ENCODE data around the gene STXBP2.
A peak's percentile ranks its signal among the peaks of the same experiment; 100 is the strongest.

STXBP2 gene

GRCh38 chr19:7657131-7657751 is 20.3 kb downstream of the STXBP2 start:
- peak; percentile 25 to 80 for DNase-seq

- peak; percentile 69 to 73 for DNase-seq
Observed at GRCh38 chr19:7658219-7658686, 21.3 kb downstream of the STXBP2 start.

GRCh38 chr19:7661744-7662538 is 25.0 kb downstream of the STXBP2 start:
- no peak for DNase-seq

GRCh38 chr19:7662657-7663056 is 25.7 kb downstream of the STXBP2 start:
- no peak for DNase-seq

- DNase-seq = no peak
Observed at GRCh38 chr19:7663706-7664105, 26.8 kb downstream of the STXBP2 start.

GRCh38 chr19:7665076-7665475 is 28.2 kb downstream of the STXBP2 start:
- DNase-seq = no peak

GRCh38 chr19:7668842-7669241 is 31.9 kb downstream of the STXBP2 start, which contains the start of gene RETN:
TSS of gene RETN (plus strand) at chr19:7669049. CDS start at chr19:7669327, 278 bp downstream.
- no peak for DNase-seq

GRCh38 chr19:7669641-7670040 is 32.7 kb downstream of the STXBP2 start:
- DNase-seq = no peak

- peak; percentile 26 to 55 for DNase-seq
Observed at GRCh38 chr19:7670150-7670783, 33.4 kb downstream of the STXBP2 start.

- no peak for DNase-seq
Observed at GRCh38 chr19:7670790-7671189, 33.9 kb downstream of the STXBP2 start.

- DNase-seq = no peak
Observed at GRCh38 chr19:7672522-7672921, 35.6 kb downstream of the STXBP2 start.

- DNase-seq = peak; percentile 43 to 78
Observed at GRCh38 chr19:7674010-7675005, 37.4 kb downstream of the STXBP2 start.

- peak in 1 of 2 donors; percentile 43 for DNase-seq
Observed at GRCh38 chr19:7676376-7676775, 39.5 kb downstream of the STXBP2 start.

- no peak for DNase-seq
Observed at GRCh38 chr19:7676854-7677253, 39.9 kb downstream of the STXBP2 start, which contains the start of gene MCEMP1. TSS of gene MCEMP1 (plus strand) at chr19:7677090. CDS start at chr19:7677121, 31 bp downstream.

GRCh38 chr19:7677669-7678311 is 40.9 kb downstream of the STXBP2 start:
- DNase-seq = peak in 1 of 2 donors; percentile 42

GRCh38 chr19:7678971-7679751 is 42.3 kb downstream of the STXBP2 start:
- peak; percentile 81 to 84 for DNase-seq

- DNase-seq = no peak
Observed at GRCh38 chr19:7679771-7680605, 43.1 kb downstream of the STXBP2 start.

GRCh38 chr19:7680606-7681339 is 43.9 kb downstream of the STXBP2 start, which contains the start of gene TRAPPC5:
TSS of gene TRAPPC5 (plus strand) at chr19:7680833. CDS start at chr19:7682254, 1,421 bp downstream.
- DNase-seq = peak; percentile 88 to 90

Data from CD4-positive, alpha-beta T cell treated with Interleukin-4 for 1 hour (primary cell).